Measurements from ENCODE around the gene POLR3C.

The POLR3C gene

GRCh38 chr1:145891587-145892485, 67.8 kb downstream of the POLR3C start:
- peak; percentile 95 for DNase-seq (ENCODE audit: low read depth)
- peak overlapping the region; percentile 26 for H3K4me3 ChIP-seq (ENCODE audit: low read depth, low read length)
- TF ChIP-seq CTCF (IDR thresholded peaks at IDR 0.05; ENCODE audit: control insufficient read depth, extremely low read depth, insufficient read depth) = peak; percentile 86

- DNase-seq (ENCODE audit: low read depth) = no peak
- peak overlapping the region; percentile 3; the same call in 1 of the 2 replicates for H3K4me3 ChIP-seq (ENCODE audit: low read depth, low read length)
- no peak for TF ChIP-seq CTCF (IDR thresholded peaks at IDR 0.05; ENCODE audit: control insufficient read depth, extremely low read depth, insufficient read depth)
Observed at GRCh38 chr1:145892486-145893087, 68.6 kb downstream of the POLR3C start.

GRCh38 chr1:145893306-145894055, 69.5 kb downstream of the POLR3C start:
- no peak for DNase-seq (ENCODE audit: low read depth)
- TF ChIP-seq CTCF (IDR thresholded peaks at IDR 0.05; ENCODE audit: control insufficient read depth, extremely low read depth, insufficient read depth) = no peak
- no peak overlapping the region for H3K4me3 ChIP-seq (ENCODE audit: low read depth, low read length)

Data from LNCaP clone FGC (cell line).